ENCODE data around the gene NELL2.

- TF ChIP-seq, protein P1, sequence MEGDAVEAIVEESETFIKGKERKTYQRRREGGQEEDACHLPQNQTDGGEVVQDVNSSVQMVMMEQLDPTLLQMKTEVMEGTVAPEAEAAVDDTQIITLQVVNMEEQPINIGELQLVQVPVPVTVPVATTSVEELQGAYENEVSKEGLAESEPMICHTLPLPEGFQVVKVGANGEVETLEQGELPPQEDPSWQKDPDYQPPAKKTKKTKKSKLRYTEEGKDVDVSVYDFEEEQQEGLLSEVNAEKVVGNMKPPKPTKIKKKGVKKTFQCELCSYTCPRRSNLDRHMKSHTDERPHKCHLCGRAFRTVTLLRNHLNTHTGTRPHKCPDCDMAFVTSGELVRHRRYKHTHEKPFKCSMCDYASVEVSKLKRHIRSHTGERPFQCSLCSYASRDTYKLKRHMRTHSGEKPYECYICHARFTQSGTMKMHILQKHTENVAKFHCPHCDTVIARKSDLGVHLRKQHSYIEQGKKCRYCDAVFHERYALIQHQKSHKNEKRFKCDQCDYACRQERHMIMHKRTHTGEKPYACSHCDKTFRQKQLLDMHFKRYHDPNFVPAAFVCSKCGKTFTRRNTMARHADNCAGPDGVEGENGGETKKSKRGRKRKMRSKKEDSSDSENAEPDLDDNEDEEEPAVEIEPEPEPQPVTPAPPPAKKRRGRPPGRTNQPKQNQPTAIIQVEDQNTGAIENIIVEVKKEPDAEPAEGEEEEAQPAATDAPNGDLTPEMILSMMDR (IDR thresholded peaks at IDR 0.05), result no peak
- no peak for TF ChIP-seq POLR2AphosphoS5 (IDR thresholded peaks at IDR 0.05)
- TF ChIP-seq POLR2A (IDR thresholded peaks at IDR 0.05; ENCODE audit: low read depth), result no peak
- no peak for TF ChIP-seq EP300 (IDR thresholded peaks at IDR 0.05)
Measured at GRCh38 chr12:44616402-44616801, 259.7 kb downstream of the NELL2 start.

Measured in esophagus muscularis mucosa (tissue), 4 donors.